Mesothelial cell of epicardium (in vitro differentiated cells): Measurements from ENCODE around the gene OSGIN1. TPM values are rescaled to one million over a fixed set of nuclear protein-coding genes. Genes with fewer than 3 reads are reported as not detected.

Experiments used
- DNase-seq, 2 experiments: peaks; one replicate each; pipeline ENCODE4 v3.0.0; 2021; ENCODE audit warnings: low spot score in 2 of 2; ENCODE audit not compliant: unreplicated experiment in 2 of 2
- H3K27ac Mint-ChIP-seq: 2 replicates; pipeline ENCODE4 v1.8.0; 2021; ENCODE audit warnings: mixed read lengths
- H3K27me3 Mint-ChIP-seq: 2 replicates; pipeline ENCODE4 v1.8.0; 2021; ENCODE audit warnings: low read depth, mixed read lengths
- H3K36me3 Mint-ChIP-seq: 2 replicates; pipeline ENCODE4 v1.8.0; 2021; ENCODE audit warnings: mixed read lengths
- H3K4me1 Mint-ChIP-seq: 2 replicates; pipeline ENCODE4 v1.8.0; 2021; ENCODE audit warnings: mixed read lengths
- H3K4me3 Mint-ChIP-seq: 2 replicates; pipeline ENCODE4 v1.8.0; 2021; ENCODE audit warnings: mild to moderate bottlenecking, moderate library complexity, mixed read lengths
- H3K9me3 Mint-ChIP-seq: 2 replicates; pipeline ENCODE4 v1.8.0; 2021; ENCODE audit warnings: mixed read lengths
- total RNA-seq: library from RNA; stranded (reverse); gene quantifications from 3 replicates; pipeline ENCODE4 v1.2.1, GENCODE V29; 2021
- TF ChIP-seq, protein P1 (sequence below): fragments of 200-600 bp; sonication (generic); IDR thresholded peaks from one replicate; pipeline ENCODE4 v1.5.0; 2021; ENCODE audit warnings: antibody characterized with exemption; ENCODE audit not compliant: unreplicated experiment

OSGIN1 gene
- total RNA-seq, 1 donor from 2014 or later: 2.5 TPM

DNA sequence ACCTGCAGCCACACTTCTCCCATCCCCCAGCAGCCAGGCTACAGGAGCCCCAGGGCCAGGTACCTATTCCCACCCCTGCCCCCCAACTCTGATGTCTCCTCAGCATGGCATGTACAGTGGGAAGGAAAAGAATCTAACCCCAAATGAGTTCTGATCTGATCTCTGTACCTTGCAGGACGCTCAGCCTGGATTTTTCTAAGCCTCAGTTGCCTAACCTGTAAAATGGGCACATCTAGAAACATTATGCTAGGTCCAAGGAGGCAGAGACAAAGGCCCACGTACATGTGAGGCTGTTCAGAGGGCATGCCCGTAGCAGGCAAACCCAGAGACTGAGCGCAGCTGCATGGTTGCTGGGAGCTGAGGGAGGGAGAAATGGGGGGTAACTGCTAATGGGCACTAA, 54.5 kb downstream of the OSGIN1 start:
- DNase-seq: no peak
- no peak overlapping the region for H3K4me3 Mint-ChIP-seq
- TF ChIP-seq, protein P1, sequence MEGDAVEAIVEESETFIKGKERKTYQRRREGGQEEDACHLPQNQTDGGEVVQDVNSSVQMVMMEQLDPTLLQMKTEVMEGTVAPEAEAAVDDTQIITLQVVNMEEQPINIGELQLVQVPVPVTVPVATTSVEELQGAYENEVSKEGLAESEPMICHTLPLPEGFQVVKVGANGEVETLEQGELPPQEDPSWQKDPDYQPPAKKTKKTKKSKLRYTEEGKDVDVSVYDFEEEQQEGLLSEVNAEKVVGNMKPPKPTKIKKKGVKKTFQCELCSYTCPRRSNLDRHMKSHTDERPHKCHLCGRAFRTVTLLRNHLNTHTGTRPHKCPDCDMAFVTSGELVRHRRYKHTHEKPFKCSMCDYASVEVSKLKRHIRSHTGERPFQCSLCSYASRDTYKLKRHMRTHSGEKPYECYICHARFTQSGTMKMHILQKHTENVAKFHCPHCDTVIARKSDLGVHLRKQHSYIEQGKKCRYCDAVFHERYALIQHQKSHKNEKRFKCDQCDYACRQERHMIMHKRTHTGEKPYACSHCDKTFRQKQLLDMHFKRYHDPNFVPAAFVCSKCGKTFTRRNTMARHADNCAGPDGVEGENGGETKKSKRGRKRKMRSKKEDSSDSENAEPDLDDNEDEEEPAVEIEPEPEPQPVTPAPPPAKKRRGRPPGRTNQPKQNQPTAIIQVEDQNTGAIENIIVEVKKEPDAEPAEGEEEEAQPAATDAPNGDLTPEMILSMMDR: no peak
- peaks cover 8% of the 10 kb centered on the region for H3K27me3 Mint-ChIP-seq
- H3K27ac Mint-ChIP-seq: no peak overlapping the region
- H3K9me3 Mint-ChIP-seq: peaks cover 4% of the 10 kb centered on the region
- H3K36me3 Mint-ChIP-seq: no peaks in the 10 kb centered on the region
- H3K4me1 Mint-ChIP-seq: no peaks in the 10 kb centered on the region

DNA sequence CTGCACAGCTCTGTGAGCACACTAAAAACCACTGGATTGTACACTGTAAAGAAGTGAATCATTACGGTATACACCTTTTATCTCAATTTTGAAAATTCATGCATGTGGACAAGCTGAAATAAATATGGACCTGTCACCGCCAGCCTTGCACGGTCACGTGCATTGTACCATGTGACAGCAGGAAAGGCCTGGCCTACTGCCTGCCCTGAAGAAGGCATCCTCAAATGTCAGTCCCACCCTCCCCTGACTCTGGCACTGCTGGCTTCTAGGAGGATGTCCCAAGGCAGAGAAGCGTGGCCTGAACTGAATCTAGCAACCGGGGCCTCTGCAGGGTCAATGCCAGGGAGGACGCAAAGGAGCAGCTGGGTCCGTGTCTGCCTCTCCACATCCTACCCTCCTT, 54.9 kb downstream of the OSGIN1 start:
- Mint-ChIP-seq H3K4me3 (no peak overlapping the region), H3K9me3 (peaks cover 4% of the 10 kb centered on the region), H3K36me3 (no peaks in the 10 kb centered on the region), H3K4me1 (no peaks in the 10 kb centered on the region), H3K27ac (no peak overlapping the region), H3K27me3 (peaks cover 8% of the 10 kb centered on the region)
- no peak for DNase-seq
- TF ChIP-seq, protein P1: no peak

GRCh38 chr16:84009282-84009681, 56.2 kb downstream of the OSGIN1 start:
- H3K4me1 Mint-ChIP-seq: no peaks in the 10 kb centered on the region
- H3K36me3 Mint-ChIP-seq: no peaks in the 10 kb centered on the region
- TF ChIP-seq, protein P1: no peak
- no peak overlapping the region for H3K4me3 Mint-ChIP-seq
- peaks cover 4% of the 10 kb centered on the region for H3K9me3 Mint-ChIP-seq
- DNase-seq: no peak
- H3K27ac Mint-ChIP-seq: no peak overlapping the region
- H3K27me3 Mint-ChIP-seq: peaks cover 8% of the 10 kb centered on the region

- Mint-ChIP-seq H3K4me3 (no peak overlapping the region), H3K36me3 (no peaks in the 10 kb centered on the region), H3K27ac (no peak overlapping the region), H3K9me3 (peaks cover 9% of the 10 kb centered on the region), H3K4me1 (no peaks in the 10 kb centered on the region), H3K27me3 (no peaks in the 10 kb centered on the region)
- TF ChIP-seq, protein P1: no peak
- peak; percentile 50 to 62 for DNase-seq
These were observed 60.9 kb downstream of the OSGIN1 start for GRCh38 chr16:84013787-84014569.

DNA sequence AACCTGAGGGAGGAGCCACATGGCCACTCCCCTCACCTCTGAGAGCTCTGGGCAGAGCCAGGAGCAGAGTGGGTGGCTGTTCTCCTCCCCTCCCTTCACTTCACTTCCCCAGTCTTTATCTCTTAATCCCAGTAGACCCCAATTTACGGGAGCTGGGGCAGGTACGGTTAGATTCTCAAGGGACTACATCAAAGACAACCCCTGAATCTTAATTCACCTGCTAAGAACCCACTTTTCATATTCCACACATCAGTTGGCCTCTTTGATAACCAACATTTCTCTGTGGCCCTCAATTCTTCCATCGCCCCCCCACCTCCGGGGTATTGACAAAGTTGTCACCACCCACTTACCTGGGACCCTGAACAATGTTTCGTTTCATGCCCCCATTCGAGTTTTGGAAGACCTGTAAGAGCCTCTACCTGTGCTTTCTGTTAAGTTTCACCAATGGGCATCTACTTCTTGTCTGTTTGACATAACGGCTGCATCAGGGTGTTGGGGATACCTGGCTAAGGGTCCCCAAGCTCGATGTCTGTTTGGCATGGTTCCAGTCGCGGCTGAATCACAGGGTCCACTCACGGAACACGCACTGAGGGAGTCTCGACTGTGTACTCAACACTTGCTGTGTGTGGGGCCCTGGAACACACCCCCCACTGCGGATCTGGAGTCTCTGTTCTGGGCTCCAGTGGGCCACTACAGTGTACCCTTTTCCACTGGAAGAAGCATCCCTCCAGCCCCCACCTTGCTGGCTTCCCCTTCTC, 61.7 kb downstream of the OSGIN1 start:
- DNase-seq: no peak
- Mint-ChIP-seq H3K4me3 (no peak overlapping the region), H3K27me3 (no peaks in the 10 kb centered on the region), H3K4me1 (no peaks in the 10 kb centered on the region), H3K36me3 (no peaks in the 10 kb centered on the region), H3K9me3 (peaks cover 11% of the 10 kb centered on the region), H3K27ac (no peak overlapping the region)
- TF ChIP-seq, protein P1: no peak
